Subcutaneous adipose tissue (tissue), 4 donors: ENCODE measurements around the gene ATG7. TPM values are rescaled to one million over a fixed set of nuclear protein-coding genes. Genes with fewer than 3 reads are reported as not detected.

ENCODE experiments used
- CTCF ChIP-seq: fragments of 450-650 bp; IDR thresholded peaks from one replicate; pipeline ENCODE4 v1.5.1; 2016; ENCODE audit warnings: low read depth, mild to moderate bottlenecking, control low read depth, antibody characterized with exemption, moderate library complexity
- total RNA-seq, 4 donors: library from RNA; depleted of rRNA; stranded (reverse); fragments of >200 nt; gene quantifications; one replicate each; pipeline ENCODE4 v1.1.0, GENCODE V29; 2016

Gene ATG7
- total RNA-seq, 4 donors from 2014 or later = 55.0 to 130 (median 87.5) TPM

GRCh38 chr3:11317300-11317699, 45.1 kb downstream of the ATG7 start:
- TF ChIP-seq CTCF = no peak

- no peak for TF ChIP-seq CTCF
Observed at GRCh38 chr3:11322931-11323330, 50.7 kb downstream of the ATG7 start.

GRCh38 chr3:11323813-11324212, 51.6 kb downstream of the ATG7 start:
- TF ChIP-seq CTCF = no peak

- TF ChIP-seq CTCF = no peak
Observed at GRCh38 chr3:11327619-11328018, 55.4 kb downstream of the ATG7 start.

- no peak for TF ChIP-seq CTCF
Observed at GRCh38 chr3:11328196-11328945, 56.2 kb downstream of the ATG7 start.

GRCh38 chr3:11329777-11330176, 57.6 kb downstream of the ATG7 start:
- no peak for TF ChIP-seq CTCF

GRCh38 chr3:11331101-11331500, 58.9 kb downstream of the ATG7 start:
- TF ChIP-seq CTCF = no peak
